OCI-LY7 (cell line): Measurements from ENCODE around the gene SEMA6D.

Experiments
- EZH2phosphoT487 ChIP-seq: fragments of 200-600 bp; sonication (generic); IDR thresholded peaks from 2 replicates; pipeline ENCODE4 v1.6.1; 2018; ENCODE audit warnings: low read depth, borderline replicate concordance, mild to moderate bottlenecking, mixed run types, antibody characterized with exemption, low read length, moderate library complexity, mixed read lengths
- TF ChIP-seq, protein P1 (sequence below): fragments of 200-600 bp; sonication (generic); conservative IDR thresholded peaks from 2 replicates; pipeline ENCODE4 v1.5.1; 2014; ENCODE audit warnings: mild to moderate bottlenecking, antibody characterized with exemption, low read length, moderate library complexity, mixed read lengths

DNA sequence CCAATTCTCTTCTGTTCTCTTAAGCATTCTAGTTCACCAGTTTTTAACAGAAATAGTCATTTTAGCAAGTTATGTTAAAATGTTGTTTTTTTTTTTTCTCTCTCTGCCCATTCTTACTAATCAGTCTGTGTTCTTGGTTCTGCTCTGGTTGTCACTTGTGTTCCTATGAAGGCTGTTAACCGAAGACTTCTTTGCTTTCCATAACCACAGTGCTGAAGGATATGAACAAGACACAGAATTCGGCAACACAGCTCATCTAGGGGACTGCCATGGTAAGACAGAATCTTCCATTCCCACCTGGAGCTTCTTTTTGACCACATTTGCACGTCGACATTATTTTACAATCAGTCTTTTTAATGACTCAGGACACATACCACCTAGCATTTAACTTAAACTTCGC is 49.1 kb downstream of the SEMA6D start:
- no peak for TF ChIP-seq EZH2phosphoT487
- TF ChIP-seq, protein P1, sequence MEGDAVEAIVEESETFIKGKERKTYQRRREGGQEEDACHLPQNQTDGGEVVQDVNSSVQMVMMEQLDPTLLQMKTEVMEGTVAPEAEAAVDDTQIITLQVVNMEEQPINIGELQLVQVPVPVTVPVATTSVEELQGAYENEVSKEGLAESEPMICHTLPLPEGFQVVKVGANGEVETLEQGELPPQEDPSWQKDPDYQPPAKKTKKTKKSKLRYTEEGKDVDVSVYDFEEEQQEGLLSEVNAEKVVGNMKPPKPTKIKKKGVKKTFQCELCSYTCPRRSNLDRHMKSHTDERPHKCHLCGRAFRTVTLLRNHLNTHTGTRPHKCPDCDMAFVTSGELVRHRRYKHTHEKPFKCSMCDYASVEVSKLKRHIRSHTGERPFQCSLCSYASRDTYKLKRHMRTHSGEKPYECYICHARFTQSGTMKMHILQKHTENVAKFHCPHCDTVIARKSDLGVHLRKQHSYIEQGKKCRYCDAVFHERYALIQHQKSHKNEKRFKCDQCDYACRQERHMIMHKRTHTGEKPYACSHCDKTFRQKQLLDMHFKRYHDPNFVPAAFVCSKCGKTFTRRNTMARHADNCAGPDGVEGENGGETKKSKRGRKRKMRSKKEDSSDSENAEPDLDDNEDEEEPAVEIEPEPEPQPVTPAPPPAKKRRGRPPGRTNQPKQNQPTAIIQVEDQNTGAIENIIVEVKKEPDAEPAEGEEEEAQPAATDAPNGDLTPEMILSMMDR, result no peak
